Measurements from ENCODE around the gene PNPLA2.

PNPLA2 gene

GRCh38 chr11:819943-820649 is 1.4 kb downstream of the PNPLA2 start:
- peak; percentile 17 for DNase-seq

- DNase-seq, result no peak
Measured at GRCh38 chr11:820655-821511, 2.2 kb downstream of the PNPLA2 start.

GRCh38 chr11:821512-822371 is 3.0 kb downstream of the PNPLA2 start:
- no peak for DNase-seq

- DNase-seq, result no peak
Measured at GRCh38 chr11:823441-824291, 5.0 kb downstream of the PNPLA2 start.

- DNase-seq, result peak; percentile 48
Measured at GRCh38 chr11:824292-824880, 5.7 kb downstream of the PNPLA2 start.

- no peak for DNase-seq
Measured at GRCh38 chr11:824942-825341, 6.2 kb downstream of the PNPLA2 start.

GRCh38 chr11:825366-826226 is 6.9 kb downstream of the PNPLA2 start:
- DNase-seq, result no peak

- no peak for DNase-seq
Measured at GRCh38 chr11:826227-826621, 7.5 kb downstream of the PNPLA2 start.

GRCh38 chr11:826836-827145 is 8.1 kb downstream of the PNPLA2 start:
- DNase-seq, result no peak

GRCh38 chr11:827146-827896 is 8.6 kb downstream of the PNPLA2 start:
- DNase-seq, result no peak

- no peak for DNase-seq
Measured at GRCh38 chr11:827897-828192, 9.1 kb downstream of the PNPLA2 start, which contains the start of gene CRACR2B. Gene CRACR2B, plus strand, starts transcription at chr11:827919. Its CDS starts 689 bp downstream, at chr11:828608.

- no peak for DNase-seq
Measured at GRCh38 chr11:828506-829175, 9.9 kb downstream of the PNPLA2 start.

- DNase-seq, result no peak
Measured at GRCh38 chr11:829176-829846, 10.6 kb downstream of the PNPLA2 start.

GRCh38 chr11:829847-830294 is 11.2 kb downstream of the PNPLA2 start:
- no peak for DNase-seq

GRCh38 chr11:830295-831117 is 11.8 kb downstream of the PNPLA2 start:
- DNase-seq, result peak; percentile 21

- DNase-seq, result no peak
Measured at GRCh38 chr11:831118-831864, 12.6 kb downstream of the PNPLA2 start.

- DNase-seq, result no peak
Measured at GRCh38 chr11:831961-832528, 13.3 kb downstream of the PNPLA2 start.
